PC-3 (cell line): ENCODE measurements around the gene CABCOCO1. TPM values are rescaled to one million over a fixed set of nuclear protein-coding genes. Genes with fewer than 3 reads are reported as not detected.
A peak's percentile ranks its signal among the peaks of the same experiment; 100 is the strongest.

Experiments
- ATAC-seq: fragments of 200-7000 bp; cut with Tn5 transposase; 2 replicates; pipeline ENCODE4 v1.9.1; 2020; ENCODE audit warnings: mild to moderate bottlenecking, moderate library complexity
- BruUV-seq: library from RNA; stranded (reverse); fragments of 400-500 nt; replicated peaks from 2 replicates; lab custom pipeline; 2021; lab: Mats Ljungman, UMichigan
- CTCF ChIA-PET: fragments of 300-600 bp; sonication (Branson Sonifier 250); formaldehyde crosslinking; loops from one replicate; lab custom pipeline; 2022; ENCODE audit warnings: antibody characterized with exemption; lab: Charles Lee
- POLR2A ChIA-PET: fragments of 300-600 bp; sonication (Branson Sonifier 250); formaldehyde crosslinking; loops from one replicate; lab custom pipeline; 2022; ENCODE audit warnings: antibody characterized with exemption; ENCODE audit not compliant: unreplicated experiment; lab: Charles Lee
- DNase-seq: peaks from one replicate; pipeline ENCODE4 v3.0.0-alpha.2; 2015
- H2AFZ ChIP-seq: fragments of 300-600 bp; sonication (generic); 2 replicates; pipeline ENCODE4 v1.6.0; 2016; ENCODE audit warnings: antibody characterized with exemption, low read length
- H3F3A ChIP-seq: fragments of 300-600 bp; sonication (generic); one replicate; pipeline ENCODE4 v1.6.0; 2017; ENCODE audit warnings: antibody characterized with exemption, low read length, control low read depth, mild to moderate bottlenecking; ENCODE audit not compliant: unreplicated experiment
- H3K27ac ChIP-seq: fragments of 300-600 bp; sonication (generic); 2 replicates; pipeline ENCODE4 v1.5.1; 2016; ENCODE audit warnings: mild to moderate bottlenecking, low read length
- H3K27me3 ChIP-seq: fragments of 300-600 bp; sonication (generic); 2 replicates; pipeline ENCODE4 v1.6.1; 2016; ENCODE audit warnings: low read length, mixed read lengths
- H3K36me3 ChIP-seq: fragments of 300-600 bp; sonication (generic); 2 replicates; pipeline ENCODE4 v1.6.1; 2016; ENCODE audit warnings: low read depth, mixed run types, low read length, mixed read lengths
- H3K4me1 ChIP-seq: fragments of 300-600 bp; sonication (generic); 2 replicates; pipeline ENCODE4 v1.5.1; 2016; ENCODE audit warnings: low read length; ENCODE audit not compliant: insufficient read depth
- H3K4me2 ChIP-seq: fragments of 300-600 bp; sonication (generic); 2 replicates; pipeline ENCODE4 v1.6.0; 2016; ENCODE audit warnings: low read length
- H3K4me3 ChIP-seq: fragments of 300-600 bp; sonication (generic); 2 replicates; pipeline ENCODE4 v1.5.1; 2016; ENCODE audit warnings: mild to moderate bottlenecking, low read length, mixed read lengths
- H3K79me2 ChIP-seq: fragments of 300-600 bp; sonication (generic); 2 replicates; pipeline ENCODE4 v1.6.1; 2017; ENCODE audit warnings: low read length, mixed read lengths
- H3K9ac ChIP-seq: fragments of 300-600 bp; sonication (generic); 2 replicates; pipeline ENCODE4 v1.6.0; 2016; ENCODE audit warnings: mild to moderate bottlenecking, low read length
- H3K9me2 ChIP-seq: fragments of 300-600 bp; sonication (generic); replicated peaks from 2 replicates; pipeline ENCODE4 v1.6.1; 2016; ENCODE audit warnings: mixed run types, low read length, mixed read lengths
- H3K9me3 ChIP-seq: fragments of 300-600 bp; sonication (generic); 2 replicates; pipeline ENCODE4 v1.6.1; 2016; ENCODE audit warnings: low read length, mixed read lengths
- H4K20me1 ChIP-seq: fragments of 300-600 bp; sonication (generic); 2 replicates; pipeline ENCODE4 v1.6.1; 2016; ENCODE audit warnings: low read length, mixed read lengths
- EZH2 ChIP-seq: fragments of 300-600 bp; sonication (generic); IDR thresholded peaks from one replicate; pipeline ENCODE4 v1.6.1; 2017; ENCODE audit warnings: antibody characterized with exemption, mild to moderate bottlenecking, low read length; ENCODE audit not compliant: unreplicated experiment
- EZH2phosphoT487 ChIP-seq: fragments of 300-600 bp; sonication (generic); IDR thresholded peaks from 2 replicates; pipeline ENCODE4 v1.6.1; 2018; ENCODE audit warnings: mild to moderate bottlenecking, antibody characterized with exemption, low read length, borderline replicate concordance
- intact Hi-C: fragments of 100-400 bp; cut with micrococcal nuclease; formaldehyde crosslinking; loops from 2 replicates; pipeline ENCODE4 v1.9.0; 2023
- total RNA-seq: library from RNA; depleted of rRNA; stranded (reverse); fragments of >200 nt; gene quantifications from 2 replicates; pipeline ENCODE4 v1.2.3, GENCODE V29; 2014
- TF ChIP-seq, protein P1 (sequence below): fragments of 300-600 bp; sonication (generic); conservative IDR thresholded peaks from 2 replicates; pipeline ENCODE4 v1.5.1; 2017; ENCODE audit warnings: antibody characterized with exemption, low read depth, mild to moderate bottlenecking, low read length

CABCOCO1 gene
- total RNA-seq, 1 experiment from 2014 or later, result not detected

DNA sequence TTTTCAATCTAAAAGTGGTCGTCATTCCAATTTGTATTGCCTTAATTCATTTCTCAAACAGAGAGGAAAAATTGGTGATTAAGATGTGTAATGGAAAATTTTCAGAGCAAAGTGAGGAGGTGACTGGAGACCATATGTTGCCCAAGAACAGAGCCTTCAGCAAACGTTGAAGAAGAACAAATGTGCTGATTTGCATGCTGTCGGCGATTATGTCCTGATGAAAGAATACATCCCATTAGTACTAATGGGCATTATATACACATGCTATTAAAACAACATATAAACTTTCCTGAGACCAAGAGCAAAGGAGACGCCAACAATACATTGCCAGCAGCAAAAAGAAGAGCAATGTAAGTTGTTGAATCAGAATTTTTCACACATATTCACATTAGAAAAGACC, 138.8 kb downstream of the CABCOCO1 start:
- Histone ChIP-seq H2AFZ (no peak overlapping the region), H3K27me3 (no peaks in the 10 kb centered on the region), H3K4me2 (no peak overlapping the region), H4K20me1 (no peaks in the 10 kb centered on the region), H3K4me3 (no peak overlapping the region), H3K9ac (no peak overlapping the region), H3F3A (no peaks in the 10 kb centered on the region), H3K79me2 (no peaks in the 10 kb centered on the region), H3K36me3 (no peaks in the 10 kb centered on the region), H3K9me3 (no peaks in the 10 kb centered on the region), H3K9me2 (peaks cover 11% of the 10 kb centered on the region; the same call in 1 of the 2 replicates), H3K4me1 (peaks cover 8% of the 10 kb centered on the region), H3K27ac (no peak overlapping the region)
- CTCF ChIA-PET, result no interaction called here
- ATAC-seq (no peak), DNase-seq (no peak)
- intact Hi-C loops, result no loop called here
- POLR2A ChIA-PET, result no interaction called here
- TF ChIP-seq, protein P1, sequence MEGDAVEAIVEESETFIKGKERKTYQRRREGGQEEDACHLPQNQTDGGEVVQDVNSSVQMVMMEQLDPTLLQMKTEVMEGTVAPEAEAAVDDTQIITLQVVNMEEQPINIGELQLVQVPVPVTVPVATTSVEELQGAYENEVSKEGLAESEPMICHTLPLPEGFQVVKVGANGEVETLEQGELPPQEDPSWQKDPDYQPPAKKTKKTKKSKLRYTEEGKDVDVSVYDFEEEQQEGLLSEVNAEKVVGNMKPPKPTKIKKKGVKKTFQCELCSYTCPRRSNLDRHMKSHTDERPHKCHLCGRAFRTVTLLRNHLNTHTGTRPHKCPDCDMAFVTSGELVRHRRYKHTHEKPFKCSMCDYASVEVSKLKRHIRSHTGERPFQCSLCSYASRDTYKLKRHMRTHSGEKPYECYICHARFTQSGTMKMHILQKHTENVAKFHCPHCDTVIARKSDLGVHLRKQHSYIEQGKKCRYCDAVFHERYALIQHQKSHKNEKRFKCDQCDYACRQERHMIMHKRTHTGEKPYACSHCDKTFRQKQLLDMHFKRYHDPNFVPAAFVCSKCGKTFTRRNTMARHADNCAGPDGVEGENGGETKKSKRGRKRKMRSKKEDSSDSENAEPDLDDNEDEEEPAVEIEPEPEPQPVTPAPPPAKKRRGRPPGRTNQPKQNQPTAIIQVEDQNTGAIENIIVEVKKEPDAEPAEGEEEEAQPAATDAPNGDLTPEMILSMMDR, result no peak
- TF ChIP-seq EZH2phosphoT487 (no peak), EZH2 (no peak)
- no TSS peak for BruUV-seq

DNA sequence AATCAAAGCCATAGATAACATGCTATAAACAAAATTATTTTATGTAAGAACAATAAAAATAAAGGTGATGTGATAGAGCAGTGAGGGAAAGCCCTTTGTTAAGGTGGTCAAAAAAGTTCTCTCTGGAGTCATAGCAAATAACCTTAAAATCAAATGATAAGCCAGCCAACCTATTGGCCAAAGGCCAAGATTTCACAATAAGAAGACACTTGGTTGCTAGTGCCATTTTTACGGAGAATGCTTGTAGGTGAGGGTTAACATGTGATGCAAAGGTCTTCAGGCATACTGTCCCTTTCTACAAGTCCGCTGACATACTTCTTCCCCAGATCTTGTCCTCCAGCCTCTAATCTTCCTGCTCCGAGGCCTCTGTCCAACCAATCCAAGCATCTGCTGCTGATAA, 140.5 kb downstream of the CABCOCO1 start:
- H3K9ac ChIP-seq, result no peak overlapping the region
- CTCF ChIA-PET, result no interaction called here
- H3K79me2 ChIP-seq, result no peaks in the 10 kb centered on the region
- peaks cover 8% of the 10 kb centered on the region for H3K4me1 ChIP-seq
- no peak overlapping the region for H3K4me2 ChIP-seq
- TF ChIP-seq EZH2phosphoT487 (no peak), EZH2 (no peak)
- TF ChIP-seq, protein P1, result no peak
- no peaks in the 10 kb centered on the region for H3K27me3 ChIP-seq
- POLR2A ChIA-PET, result no interaction called here
- H3K4me3 ChIP-seq, result no peak overlapping the region
- ATAC-seq (no peak), DNase-seq (no peak)
- H2AFZ ChIP-seq, result no peak overlapping the region
- H4K20me1 ChIP-seq, result no peaks in the 10 kb centered on the region
- H3K9me2 ChIP-seq, result peaks cover 11% of the 10 kb centered on the region; the same call in 1 of the 2 replicates
- no peaks in the 10 kb centered on the region for H3F3A ChIP-seq
- H3K9me3 ChIP-seq, result no peaks in the 10 kb centered on the region
- no peak overlapping the region for H3K27ac ChIP-seq
- no peaks in the 10 kb centered on the region for H3K36me3 ChIP-seq
- intact Hi-C loops, result no loop called here
- no TSS peak for BruUV-seq

DNA sequence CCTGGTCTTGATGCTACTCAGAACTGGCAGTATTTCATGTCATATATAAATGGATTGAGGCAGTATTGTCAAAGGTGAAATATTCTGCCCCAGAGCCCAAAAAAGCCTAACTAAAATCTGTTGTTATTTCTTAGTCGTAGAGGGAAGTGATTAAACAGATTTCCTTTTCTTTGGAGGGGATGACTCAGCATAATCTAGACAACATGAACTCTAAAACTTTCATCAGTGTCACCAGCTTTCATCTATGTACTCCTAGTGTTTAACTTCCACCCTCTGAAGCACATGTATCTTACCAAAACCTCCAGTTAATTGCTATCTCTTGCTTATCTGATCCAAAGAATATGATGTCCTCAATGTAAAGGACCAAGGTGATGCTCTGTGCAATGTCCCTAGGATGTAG, 141.7 kb downstream of the CABCOCO1 start:
- peaks cover 11% of the 10 kb centered on the region; the same call in 1 of the 2 replicates for H3K9me2 ChIP-seq
- BruUV-seq, result no TSS peak
- DNase-seq, result peak; percentile 55
- intact Hi-C loops, result no loop called here
- no peaks in the 10 kb centered on the region for H3K27me3 ChIP-seq
- no peaks in the 10 kb centered on the region for H3K9me3 ChIP-seq
- ATAC-seq, result peak; percentile 49
- 0 out of 2 replicates have a peak overlapping the region, but pooled peaks have one; percentile 1 for H3K4me2 ChIP-seq
- H3F3A ChIP-seq, result no peaks in the 10 kb centered on the region
- H4K20me1 ChIP-seq, result no peaks in the 10 kb centered on the region
- CTCF ChIA-PET, result no interaction called here
- H3K4me3 ChIP-seq, result no peak overlapping the region
- POLR2A ChIA-PET, result no interaction called here
- H3K79me2 ChIP-seq, result no peaks in the 10 kb centered on the region
- no peaks in the 10 kb centered on the region for H3K36me3 ChIP-seq
- H3K4me1 ChIP-seq, result peaks cover 8% of the 10 kb centered on the region
- TF ChIP-seq, protein P1, result no peak
- H3K9ac ChIP-seq, result no peak overlapping the region
- 0 out of 2 replicates have a peak overlapping the region, but pooled peaks have one; percentile 0 for H3K27ac ChIP-seq
- H2AFZ ChIP-seq, result peak overlapping the region; percentile 47
